IMR-90 (cell line): Measurements from ENCODE around the gene TAGAP. TPM values are rescaled to one million over a fixed set of nuclear protein-coding genes. Genes with fewer than 3 reads are reported as not detected.

ENCODE experiments used
- ATAC-seq: fragments of 200-7000 bp; cut with Tn5 transposase; 2 replicates; pipeline ENCODE4 v1.9.1; 2020; ENCODE audit warnings: low read depth, mild to moderate bottlenecking, moderate library complexity
- BruUV-seq: library from RNA; stranded (reverse); fragments of 400-500 nt; replicated peaks from 2 replicates; lab custom pipeline; 2021; lab: Mats Ljungman, UMichigan
- CTCF ChIA-PET: fragments of 300-600 bp; formaldehyde crosslinking; extraction: SDS; loops from one replicate; lab custom pipeline; 2021; ENCODE audit warnings: antibody characterized with exemption; lab: Yijun Ruan, JAX
- POLR2A ChIA-PET: fragments of 300-600 bp; sonication (Branson Sonifier 250); formaldehyde crosslinking; loops from one replicate; lab custom pipeline; 2022; ENCODE audit warnings: antibody characterized with exemption; ENCODE audit not compliant: unreplicated experiment; lab: Charles Lee
- DNase-seq: peaks from one replicate; pipeline ENCODE4 v3.0.0; 2013
- H2AFZ ChIP-seq: replicated peaks from 2 replicates; pipeline ENCODE3; 2013; ENCODE audit warnings: low read length, mild to moderate bottlenecking; ENCODE audit not compliant: poor library complexity
- H2AK5ac ChIP-seq: 2 replicates; pipeline ENCODE4 v1.6.1; 2013; ENCODE audit warnings: low read depth, low read length, inconsistent platforms
- H2AK9ac ChIP-seq: replicated peaks from 2 replicates; pipeline ENCODE3; 2013; ENCODE audit warnings: mild to moderate bottlenecking, low read depth, low read length, moderate library complexity; ENCODE audit not compliant: poor library complexity
- H2BK120ac ChIP-seq: 2 replicates; pipeline ENCODE4 v1.6.1; 2013; ENCODE audit warnings: low read depth, low read length, inconsistent platforms
- H2BK15ac ChIP-seq: 3 replicates; pipeline ENCODE4 v1.6.1; 2013; ENCODE audit warnings: low read depth, low read length, inconsistent platforms
- H2BK20ac ChIP-seq: 2 replicates; pipeline ENCODE4 v1.6.1; 2013; ENCODE audit warnings: low read depth, mild to moderate bottlenecking, inconsistent platforms, low read length, moderate library complexity
- H2BK5ac ChIP-seq: 2 replicates; pipeline ENCODE4 v1.6.1; 2013; ENCODE audit warnings: mild to moderate bottlenecking, low read depth, low read length, inconsistent platforms; ENCODE audit not compliant: poor library complexity, severe bottlenecking
- H3K14ac ChIP-seq: replicated peaks from 2 replicates; pipeline ENCODE4 v1.6.1; 2013; ENCODE audit warnings: low read depth, low read length, inconsistent platforms
- H3K18ac ChIP-seq: 2 replicates; pipeline ENCODE4 v1.6.1; 2013; ENCODE audit warnings: low read depth, low read length, control low read depth
- H3K23ac ChIP-seq: 2 replicates; pipeline ENCODE4 v1.6.1; 2013; ENCODE audit warnings: low read depth, low read length, inconsistent platforms
- H3K27ac ChIP-seq: 2 replicates; pipeline ENCODE4 v1.5.1; 2013; ENCODE audit warnings: mild to moderate bottlenecking, control low read depth, low read length; ENCODE audit not compliant: insufficient read depth
- H3K27me3 ChIP-seq: 2 replicates; pipeline ENCODE4 v1.6.1; 2013; ENCODE audit warnings: low read length; ENCODE audit not compliant: control insufficient read depth, insufficient read depth
- H3K36me3 ChIP-seq: 2 replicates; pipeline ENCODE4 v1.6.1; 2013; ENCODE audit warnings: low read length, mixed read lengths; ENCODE audit not compliant: control insufficient read depth, insufficient read depth
- H3K4ac ChIP-seq: 2 replicates; pipeline ENCODE4 v1.6.1; 2013; ENCODE audit warnings: low read depth, low read length, inconsistent platforms
- H3K4me1 ChIP-seq: 2 replicates; pipeline ENCODE4 v1.6.1; 2013; ENCODE audit warnings: low read length, mixed read lengths; ENCODE audit not compliant: control insufficient read depth, insufficient read depth
- H3K4me2 ChIP-seq: 2 replicates; pipeline ENCODE4 v1.6.1; 2013; ENCODE audit warnings: low read depth, mild to moderate bottlenecking, control low read depth, low read length, moderate library complexity
- H3K4me3 ChIP-seq: 2 replicates; pipeline ENCODE4 v1.5.1; 2013; ENCODE audit warnings: low read depth, mild to moderate bottlenecking, control low read depth, low read length, moderate library complexity; ENCODE audit not compliant: insufficient read depth
- H3K56ac ChIP-seq: 2 replicates; pipeline ENCODE4 v1.6.1; 2013; ENCODE audit warnings: low read length, inconsistent platforms; ENCODE audit not compliant: insufficient read depth; ENCODE audit errors: extremely low read depth
- H3K79me1 ChIP-seq, 2 experiments: 2 replicates each; pipeline ENCODE4 v1.6.1; 2013; ENCODE audit warnings: low read length in 2 of 2, inconsistent platforms in 1 of 2, low read depth in 1 of 2
- H3K9ac ChIP-seq: 2 replicates; pipeline ENCODE4 v1.6.1; 2013; ENCODE audit warnings: low read depth, low read length, control low read depth
- H3K9me1 ChIP-seq: 2 replicates; pipeline ENCODE4 v1.6.1; 2013; ENCODE audit warnings: low read length, inconsistent platforms; ENCODE audit not compliant: insufficient read depth
- H3K9me3 ChIP-seq: 2 replicates; pipeline ENCODE4 v1.6.1; 2013; ENCODE audit warnings: low read length; ENCODE audit not compliant: control insufficient read depth, insufficient read depth
- H4K20me1 ChIP-seq: 2 replicates; pipeline ENCODE4 v1.6.1; 2013; ENCODE audit warnings: low read length, inconsistent platforms; ENCODE audit not compliant: insufficient read depth
- H4K5ac ChIP-seq: 2 replicates; pipeline ENCODE4 v1.6.1; 2013; ENCODE audit warnings: mild to moderate bottlenecking, low read depth, low read length, control low read depth
- H4K8ac ChIP-seq, 2 experiments: 2 replicates each; pipeline ENCODE4 v1.6.1; 2013; ENCODE audit warnings: low read depth in 2 of 2, low read length in 2 of 2, control low read depth in 1 of 2, inconsistent platforms in 1 of 2
- H4K91ac ChIP-seq: 2 replicates; pipeline ENCODE4 v1.6.1; 2013; ENCODE audit warnings: low read depth, low read length, inconsistent platforms; ENCODE audit not compliant: insufficient read depth
- BHLHE40 ChIP-seq: fragments of 150-350 bp; IDR thresholded peaks from 2 replicates; pipeline ENCODE4 v1.6.1; 2016; ENCODE audit warnings: mild to moderate bottlenecking, low read depth, low read length
- CEBPB ChIP-seq: IDR thresholded peaks from 2 replicates; pipeline ENCODE4 v1.6.1; 2012; ENCODE audit warnings: low read depth, low read length, improper control_type of control experiment
- CHD1 ChIP-seq: IDR thresholded peaks from 2 replicates; pipeline ENCODE4 v1.6.1; 2012; ENCODE audit warnings: low read depth, low read length, improper control_type of control experiment
- CTCF ChIP-seq: conservative IDR thresholded peaks from 2 replicates; pipeline ENCODE4 v1.5.1; 2012; ENCODE audit warnings: mild to moderate bottlenecking, low read depth, low read length, improper control_type of control experiment
- ELK1 ChIP-seq: fragments of 150-350 bp; IDR thresholded peaks from 2 replicates; pipeline ENCODE4 v1.6.1; 2016; ENCODE audit warnings: low read depth, mild to moderate bottlenecking, low read length, moderate library complexity, borderline replicate concordance
- FOS ChIP-seq: fragments of 150-350 bp; IDR thresholded peaks from 2 replicates; pipeline ENCODE4 v1.6.1; 2016; ENCODE audit warnings: low read depth, low read length
- MAFK ChIP-seq: IDR thresholded peaks from 2 replicates; pipeline ENCODE4 v1.6.1; 2012; ENCODE audit warnings: low read depth, low read length, improper control_type of control experiment
- MAZ ChIP-seq: IDR thresholded peaks from 2 replicates; pipeline ENCODE4 v1.6.1; 2012; ENCODE audit warnings: low read depth, mild to moderate bottlenecking, low read length, improper control_type of control experiment, moderate library complexity, borderline replicate concordance
- NFE2L2 ChIP-seq: fragments of 150-350 bp; IDR thresholded peaks from 2 replicates; pipeline ENCODE4 v1.6.1; 2016; ENCODE audit warnings: low read depth, mild to moderate bottlenecking, low read length
- POLR2A ChIP-seq: IDR thresholded peaks from 2 replicates; pipeline ENCODE4 v1.6.1; 2012; ENCODE audit warnings: mild to moderate bottlenecking, low read depth, low read length
- RAD21 ChIP-seq: IDR thresholded peaks from 2 replicates; pipeline ENCODE4 v1.6.1; 2012; ENCODE audit warnings: low read length, improper control_type of control experiment
- RCOR1 ChIP-seq: IDR thresholded peaks from 2 replicates; pipeline ENCODE4 v1.6.1; 2012; ENCODE audit warnings: mild to moderate bottlenecking, low read length, improper control_type of control experiment; ENCODE audit not compliant: insufficient replicate concordance
- RFX5 ChIP-seq: IDR thresholded peaks from 2 replicates; pipeline ENCODE4 v1.8.0; 2012; ENCODE audit warnings: low read depth, mild to moderate bottlenecking, low read length, moderate library complexity
- SMC3 ChIP-seq: fragments of 150-350 bp; IDR thresholded peaks from 2 replicates; pipeline ENCODE4 v1.6.1; 2016; ENCODE audit warnings: low read depth, mild to moderate bottlenecking, antibody characterized with exemption, low read length, moderate library complexity
- WGBS, 2 experiments: methylation state at CpG; one replicate each; pipeline versions ENCODE4 v1.1.5 to v1.1.7; 2013; ENCODE audit warnings: missing lambda C conversion rate in 2 of 2; ENCODE audit not compliant: insufficient read length in 1 of 2; ENCODE audit errors: extremely low coverage in 2 of 2; 5-methylcytosine and 5-hydroxymethylcytosine counted together
- dilution Hi-C: fragments of 300-500 bp; cut with HindIII; formaldehyde crosslinking; loops from one replicate; pipeline ENCODE4 v1.14.3; 2018; ENCODE audit warnings: low sequenced_read_pairs; ENCODE audit not compliant: unreplicated experiment
- in situ Hi-C: fragments of 300-500 bp; cut with MboI; formaldehyde crosslinking; loops from 3 replicates; pipeline ENCODE4 v1.14.3; 2019; ENCODE audit warnings: low sequenced_read_pairs, inconsistent platforms, mixed read lengths
- intact Hi-C: fragments of 100-400 bp; cut with micrococcal nuclease; formaldehyde crosslinking; loops from 2 replicates; pipeline ENCODE4 v1.10.0; 2022
- polyA plus RNA-seq, 3 experiments: library from polyadenylated mRNA; depleted of rRNA; stranded (reverse); fragments of >200 nt; gene quantifications; 2 replicates each; pipeline ENCODE4 v1.2.3, GENCODE V29; 2012; ENCODE audit warnings: low replicate concordance in 1 of 3
- total RNA-seq: library from RNA; depleted of rRNA; stranded (reverse); fragments of >200 nt; gene quantifications from 2 replicates; pipeline ENCODE4 v1.2.3, GENCODE V29; 2012
- TF ChIP-seq, protein P1 (sequence below): fragments of 150-350 bp; IDR thresholded peaks from 2 replicates; pipeline ENCODE4 v1.6.1; 2017; ENCODE audit warnings: mild to moderate bottlenecking, antibody characterized with exemption, low read length, low read depth

The TAGAP gene
- total and polyA plus RNA-seq, 2 of the 4 experiments (the other 2 are of a cell fraction), result not detected

DNA sequence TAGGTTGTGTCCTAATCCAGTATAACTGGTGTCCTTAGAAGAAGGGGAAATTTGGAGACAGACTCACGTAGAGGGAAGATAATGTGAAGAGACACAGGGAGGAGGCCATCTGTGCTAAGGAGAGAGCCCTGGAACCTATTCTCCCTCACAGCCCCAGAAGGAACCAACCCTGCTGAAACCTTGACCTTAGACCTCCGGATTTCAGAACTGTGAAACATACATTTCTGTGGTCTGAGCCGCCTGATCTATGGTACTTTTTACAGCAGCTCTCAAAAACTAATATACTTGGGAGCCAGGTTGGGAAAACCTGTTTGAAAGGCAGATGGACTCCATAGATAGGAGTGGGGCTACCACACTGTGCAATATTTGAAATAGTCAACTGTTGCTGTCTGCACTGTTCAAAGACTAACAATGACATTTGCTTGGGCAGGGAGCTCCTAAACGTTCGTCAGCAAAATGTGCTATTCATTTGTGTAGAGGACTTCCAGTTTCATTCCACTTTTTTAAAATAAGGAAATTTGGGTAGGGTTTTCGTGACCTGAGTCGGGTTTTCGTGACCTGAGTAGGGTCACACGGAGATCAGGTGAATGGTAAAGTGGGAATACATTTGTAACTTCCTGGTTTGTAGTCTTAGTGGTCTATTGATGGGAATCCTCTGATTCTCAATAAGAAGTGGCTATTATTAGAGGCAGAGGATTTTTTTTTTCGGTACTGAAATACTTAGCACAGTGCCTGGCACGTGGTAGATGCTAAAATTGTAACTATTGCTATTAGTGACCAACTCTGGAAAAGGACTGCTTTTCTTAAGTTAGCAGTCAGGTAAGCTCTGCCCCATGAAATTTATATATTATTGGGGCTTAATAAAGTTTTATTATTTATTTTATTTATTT, 11.4 kb downstream of the TAGAP start:
- POLR2A ChIA-PET, result no interaction called here
- Histone ChIP-seq H4K20me1 (no peaks in the 10 kb centered on the region), H2AFZ (no peak overlapping the region), H2AK9ac (no peak overlapping the region), H3K4ac (no peak overlapping the region), H3K79me1 (no peaks in the 10 kb centered on the region), H2AK5ac (no peak overlapping the region), H3K23ac (no peak overlapping the region), H3K56ac (no peak overlapping the region), H2BK15ac (no peak overlapping the region), H2BK5ac (no peak overlapping the region), H4K8ac (no peak overlapping the region), H3K4me1 (no peaks in the 10 kb centered on the region), H3K9me1 (no peaks in the 10 kb centered on the region), H3K4me3 (no peak overlapping the region), H4K91ac (no peak overlapping the region), H4K5ac (no peak overlapping the region), H3K9me3 (no peaks in the 10 kb centered on the region), H2BK20ac (no peak overlapping the region), H3K36me3 (no peaks in the 10 kb centered on the region), H3K9ac (no peak overlapping the region), H3K18ac (no peak overlapping the region), H3K27ac (no peak overlapping the region), H3K27me3 (peaks cover 22% of the 10 kb centered on the region), H2BK120ac (no peak overlapping the region), H3K4me2 (no peak overlapping the region), H3K14ac (no peak overlapping the region)
- intact Hi-C loops (no loop called here), in situ Hi-C loops (no loop called here), dilution Hi-C loops (no loop called here)
- DNase-seq (no peak), ATAC-seq (no peak)
- 67% methylated on average over 1 of the region's 11 CpGs; no CpG with 5 or more reads in 1 of the 2 experiments for WGBS, 2 experiments
- CTCF ChIA-PET, result interaction anchor here (0.6 to 1.2 kb wide), 2 partner anchors 9 to 31 kb away, joined by 3 read pairs; no protein-coding TSS in a partner anchor
- no TSS peak for BruUV-seq
- TF ChIP-seq SMC3 (no peak), RCOR1 (no peak), CHD1 (no peak), RFX5 (no peak), RAD21 (no peak), MAFK (no peak), CEBPB (no peak), MAZ (no peak), BHLHE40 (no peak), FOS (no peak), CTCF (no peak), ELK1 (no peak), NFE2L2 (no peak), POLR2A (no peak)
- TF ChIP-seq, protein P1, sequence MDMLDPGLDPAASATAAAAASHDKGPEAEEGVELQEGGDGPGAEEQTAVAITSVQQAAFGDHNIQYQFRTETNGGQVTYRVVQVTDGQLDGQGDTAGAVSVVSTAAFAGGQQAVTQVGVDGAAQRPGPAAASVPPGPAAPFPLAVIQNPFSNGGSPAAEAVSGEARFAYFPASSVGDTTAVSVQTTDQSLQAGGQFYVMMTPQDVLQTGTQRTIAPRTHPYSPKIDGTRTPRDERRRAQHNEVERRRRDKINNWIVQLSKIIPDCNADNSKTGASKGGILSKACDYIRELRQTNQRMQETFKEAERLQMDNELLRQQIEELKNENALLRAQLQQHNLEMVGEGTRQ, result no peak
